Ovary (tissue), 3 donors: ENCODE results near the gene CSK.

Source experiments
- CTCF ChIP-seq, 3 donors: fragments of 450-650 bp in 2 of 3; fragments of 200-600 bp in 1 of 3; IDR thresholded peaks; one replicate each; pipeline versions ENCODE4 v1.5.1 to v1.8.0; 2016 to 2022; ENCODE audit warnings: antibody characterized with exemption in 3 of 3, mild to moderate bottlenecking in 1 of 3
- EP300 ChIP-seq: sonication (generic); formaldehyde crosslinking; IDR thresholded peaks from one replicate; pipeline ENCODE4 v1.6.1; 2017; ENCODE audit warnings: antibody characterized with exemption
- POLR2A ChIP-seq: fragments of 450-650 bp; IDR thresholded peaks from one replicate; pipeline ENCODE4 v1.6.1; 2017; ENCODE audit warnings: antibody characterized with exemption, mild to moderate bottlenecking, moderate library complexity
- donor health status: DM: no; HTN: no; CAD: no.

- no peak for TF ChIP-seq EP300
- TF ChIP-seq CTCF (IDR thresholded peaks at IDR 0.05) = no peak
- TF ChIP-seq POLR2A = no peak
Measured at GRCh38 chr15:74838746-74839525, 57.1 kb downstream of the CSK start.
